Stomach smooth muscle (tissue), 2 donors: Measurements from ENCODE around the gene ZSCAN12.

ENCODE experiments used
- H3K27ac ChIP-seq: one replicate; pipeline ENCODE4 v1.7.0; 2013; ENCODE audit warnings: mild to moderate bottlenecking, low read length, inconsistent platforms
- H3K27me3 ChIP-seq, 2 donors: one replicate each; pipeline ENCODE4 v1.7.0; 2013; ENCODE audit warnings: low read length in 2 of 2; ENCODE audit not compliant: insufficient read depth in 2 of 2, control insufficient read depth in 1 of 2
- H3K36me3 ChIP-seq, 2 donors: one replicate each; pipeline ENCODE4 v1.7.0; 2013; ENCODE audit warnings: low read length in 2 of 2; ENCODE audit not compliant: control insufficient read depth in 2 of 2, insufficient read depth in 2 of 2
- H3K4me1 ChIP-seq: one replicate; pipeline ENCODE4 v1.7.0; 2013; ENCODE audit warnings: low read length; ENCODE audit not compliant: control insufficient read depth, insufficient read depth
- H3K4me3 ChIP-seq, 2 donors: one replicate each; pipeline ENCODE4 v1.7.0; 2013; ENCODE audit warnings: low read length in 2 of 2
- H3K9ac ChIP-seq, 2 donors: one replicate each; pipeline ENCODE4 v1.7.0; 2013; ENCODE audit warnings: low read length in 2 of 2, mild to moderate bottlenecking in 1 of 2
- H3K9me3 ChIP-seq, 2 donors: one replicate each; pipeline ENCODE4 v1.7.0; 2013; ENCODE audit warnings: low read length in 2 of 2; ENCODE audit not compliant: control insufficient read depth in 2 of 2
- donor health status: healthy.
- donor health status: Pancreatic carcinoma.

ZSCAN12 gene

DNA sequence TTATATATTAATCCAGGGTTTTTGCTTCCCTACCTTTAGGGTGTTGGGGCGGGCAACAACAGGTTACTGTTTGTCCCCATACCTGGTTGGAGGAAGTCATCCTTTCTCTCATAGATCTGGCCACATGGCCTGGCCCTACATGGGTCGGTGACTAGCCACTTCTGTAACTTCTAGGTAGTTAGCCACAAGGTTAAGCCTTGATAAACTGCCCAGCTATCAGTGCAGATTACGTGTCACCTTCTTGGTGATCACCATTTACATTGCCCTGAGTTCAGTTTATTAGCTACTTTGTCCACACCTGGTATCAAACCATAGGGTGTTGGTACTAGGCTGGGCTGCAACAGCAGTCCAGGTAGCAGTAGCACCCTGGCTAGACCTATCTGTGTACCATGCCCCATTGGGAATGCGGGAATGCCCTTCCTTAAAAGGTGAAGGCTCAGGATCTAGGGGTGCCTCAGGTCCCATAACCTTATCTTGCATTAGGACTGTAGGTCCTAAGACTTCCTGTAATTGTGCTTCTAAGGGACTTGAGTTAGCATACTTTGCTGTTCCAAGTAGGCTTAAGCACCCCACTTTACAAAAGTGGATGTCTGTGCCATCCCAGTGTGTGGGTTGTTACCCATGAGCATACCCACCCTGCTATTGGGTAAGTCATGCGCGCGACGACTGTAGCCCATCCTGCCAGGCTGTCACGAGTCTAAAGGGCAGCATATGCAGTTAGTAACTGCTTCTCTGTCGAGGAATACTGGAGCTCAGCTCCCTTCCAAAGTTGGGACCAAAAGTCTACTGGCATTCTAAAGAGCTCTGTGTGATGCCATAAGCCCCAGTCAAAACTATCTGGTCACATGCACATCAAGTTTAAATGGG is 44.6 kb downstream of the ZSCAN12 start:
- Histone ChIP-seq H3K27ac (peak overlapping the region; percentile 95), H3K4me1 (peaks cover 25% of the 10 kb centered on the region), H3K9ac (peak overlapping the region; percentile 70 to 90), H3K36me3 (no peaks in the 10 kb centered on the region), H3K9me3 (no peaks in the 10 kb centered on the region), H3K4me3 (peak overlapping the region; percentile 72 to 92), H3K27me3 (no peaks in the 10 kb centered on the region)

DNA sequence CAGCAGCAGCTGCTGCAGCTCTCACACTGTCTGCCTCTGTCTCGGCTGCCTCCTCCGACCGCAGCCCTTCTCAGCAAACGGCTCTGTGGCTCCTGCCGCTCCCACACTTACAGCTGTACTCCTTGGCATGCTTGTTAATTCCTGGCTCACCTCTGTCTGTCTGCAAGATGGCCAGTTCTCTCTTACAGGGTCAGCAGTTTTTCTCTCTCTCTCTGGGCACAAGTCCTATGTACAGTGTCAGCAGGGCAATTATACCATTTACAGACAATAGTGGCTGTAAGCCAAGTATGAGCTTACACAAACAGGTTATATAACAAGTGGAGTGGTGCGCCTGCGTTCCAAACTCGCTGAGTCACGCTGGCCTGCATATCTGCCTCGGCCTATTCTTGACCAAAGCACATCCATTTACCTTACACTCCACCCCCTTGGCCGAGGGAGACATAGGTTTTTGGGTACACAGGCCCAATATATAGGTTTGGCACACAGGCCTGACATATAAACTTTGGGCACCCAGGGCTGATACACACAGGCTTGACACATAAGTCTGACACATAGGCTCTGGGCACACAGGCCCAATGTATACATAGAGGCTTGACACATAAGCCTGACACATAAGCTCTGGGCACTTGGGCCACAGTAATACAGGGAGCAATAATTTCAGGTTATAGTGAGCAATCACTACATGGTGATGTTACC is 45.4 kb downstream of the ZSCAN12 start:
- Histone ChIP-seq H3K4me1 (peaks cover 25% of the 10 kb centered on the region), H3K36me3 (no peaks in the 10 kb centered on the region), H3K4me3 (peak overlapping the region; percentile 45 to 69), H3K9me3 (no peaks in the 10 kb centered on the region), H3K9ac (peak overlapping the region; percentile 70 to 90), H3K27ac (peak overlapping the region; percentile 95), H3K27me3 (no peaks in the 10 kb centered on the region)

DNA sequence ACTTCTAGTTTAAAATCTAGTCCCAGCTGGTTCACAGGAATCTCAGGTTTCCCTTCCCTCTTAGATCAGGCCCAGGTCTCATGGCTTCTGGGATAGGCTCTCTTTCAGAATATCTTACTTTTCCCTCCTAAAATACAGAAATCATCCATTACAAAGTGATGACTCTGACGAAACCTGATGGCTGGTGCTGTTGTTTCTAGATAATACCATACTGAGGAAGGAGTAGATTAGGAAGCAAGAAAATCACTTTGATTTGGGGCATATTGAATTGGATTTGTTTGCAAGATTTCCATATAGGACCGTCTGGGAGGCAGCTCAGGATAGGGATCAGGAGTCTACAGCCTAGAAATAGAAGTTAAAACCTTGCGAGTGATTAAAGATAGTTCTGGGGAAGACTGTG is 46.2 kb downstream of the ZSCAN12 start:
- H3K9me3 ChIP-seq = no peaks in the 10 kb centered on the region
- H3K36me3 ChIP-seq = no peaks in the 10 kb centered on the region
- H3K27me3 ChIP-seq = no peaks in the 10 kb centered on the region
- peak overlapping the region; percentile 45 to 69 for H3K4me3 ChIP-seq
- peaks cover 25% of the 10 kb centered on the region for H3K4me1 ChIP-seq
- peak overlapping the region; percentile 95 for H3K27ac ChIP-seq
- H3K9ac ChIP-seq = peak overlapping the region; percentile 70 to 90

DNA sequence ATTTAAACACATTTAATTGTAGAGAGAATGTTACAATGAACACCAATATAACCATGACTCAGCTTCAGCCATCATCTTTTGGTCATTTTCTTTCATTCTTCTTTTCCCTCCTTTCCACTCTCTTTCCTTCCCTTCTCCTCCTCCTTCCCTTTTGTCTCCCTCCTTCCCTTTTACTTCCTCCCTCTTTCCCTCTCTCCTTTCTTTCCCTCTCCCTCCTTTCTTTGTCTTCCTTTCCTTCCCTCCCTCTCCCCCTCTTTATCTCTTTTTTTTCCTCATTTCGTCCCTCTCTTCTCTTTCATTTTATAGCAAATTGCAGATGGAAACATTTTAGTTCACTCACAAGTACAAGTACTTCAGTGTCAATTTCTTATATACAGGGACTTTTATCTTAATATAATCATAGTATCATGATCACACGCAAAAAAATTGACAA is 48.0 kb downstream of the ZSCAN12 start:
- peak overlapping the region in 1 of 2 donors; percentile 38 for H3K9ac ChIP-seq
- no peaks in the 10 kb centered on the region for H3K9me3 ChIP-seq
- peaks cover 24% of the 10 kb centered on the region for H3K4me1 ChIP-seq
- H3K36me3 ChIP-seq = no peaks in the 10 kb centered on the region
- H3K27me3 ChIP-seq = no peaks in the 10 kb centered on the region
- peak overlapping the region; percentile 93 to 99 for H3K4me3 ChIP-seq
- no peak overlapping the region for H3K27ac ChIP-seq

DNA sequence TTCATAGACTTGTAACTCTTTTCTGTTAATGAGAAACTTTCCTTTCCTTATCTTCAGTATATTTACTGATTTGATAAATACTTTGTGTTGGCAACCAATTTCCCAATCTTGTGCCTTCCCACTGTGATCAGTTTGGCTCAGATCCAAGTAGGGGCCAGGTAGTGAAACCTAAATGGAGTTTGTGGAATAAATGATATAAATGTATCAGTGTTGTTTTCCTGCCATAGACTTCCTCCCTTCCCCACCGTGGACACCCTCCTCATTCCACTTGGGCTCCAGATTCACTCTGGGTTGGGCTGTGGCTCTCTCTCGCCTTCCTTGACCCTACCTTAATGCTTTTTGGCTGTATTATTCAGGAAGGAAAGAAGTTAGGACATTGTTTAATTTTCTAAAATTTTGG is 48.5 kb downstream of the ZSCAN12 start:
- Histone ChIP-seq H3K9ac (peak overlapping the region in 1 of 2 donors; percentile 38), H3K4me1 (peaks cover 20% of the 10 kb centered on the region), H3K27ac (peak overlapping the region; percentile 83), H3K36me3 (no peaks in the 10 kb centered on the region), H3K27me3 (no peaks in the 10 kb centered on the region), H3K9me3 (no peaks in the 10 kb centered on the region), H3K4me3 (peak overlapping the region; percentile 93 to 99)

DNA sequence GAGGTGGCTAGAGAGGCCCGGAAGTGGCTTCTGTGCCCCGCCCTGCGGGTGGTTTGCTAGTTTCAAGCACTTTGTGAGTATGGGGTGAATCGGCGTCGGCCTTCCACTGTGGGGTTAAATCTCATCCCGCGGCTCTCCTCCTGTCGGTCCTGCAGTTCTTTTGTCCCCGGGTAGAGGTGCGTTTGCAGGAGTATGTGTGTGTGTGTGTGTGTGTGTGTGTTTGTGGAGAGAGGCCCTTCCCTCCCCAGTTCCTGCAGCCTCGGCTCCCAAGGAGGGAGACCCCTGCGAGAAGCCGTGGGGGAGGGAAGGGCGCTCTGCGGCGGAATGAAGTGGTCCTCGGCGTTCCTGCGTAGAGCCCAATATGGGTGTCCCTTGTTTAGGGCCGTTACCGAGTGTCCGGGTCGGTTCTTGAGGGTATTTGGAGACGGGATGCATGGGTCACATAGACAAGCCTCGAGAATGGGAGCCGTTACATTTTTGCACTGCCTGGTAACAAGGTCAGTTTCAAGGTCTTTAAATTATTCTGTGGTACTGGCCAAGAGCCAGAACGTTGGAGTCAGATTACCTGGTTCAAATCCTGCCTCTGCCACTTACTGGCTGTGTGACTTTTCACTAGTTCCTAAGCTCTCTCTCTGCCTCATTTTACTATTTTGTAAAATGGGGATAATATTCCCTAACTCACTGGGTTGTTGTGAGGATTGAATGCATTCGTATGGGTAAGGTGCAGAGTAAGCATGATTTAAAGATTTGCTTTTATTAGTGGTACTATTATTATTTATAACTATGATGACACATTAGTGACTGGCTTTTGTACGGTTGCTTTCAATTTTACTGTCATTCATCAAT is 49.4 kb downstream of the ZSCAN12 start, which contains the start of gene ZKSCAN3:
Gene ZKSCAN3, plus strand, starts transcription at position 56 of the 846 bp plus-strand sequence. CDS start 9,640 bp downstream, outside the sequence.
- peak within 1 kb of the TSS; percentile 83 for H3K27ac ChIP-seq
- H3K4me1 ChIP-seq = peaks cover 12% of the 10 kb centered on the region
- H3K36me3 ChIP-seq = no peaks in the 10 kb centered on the region
- H3K9me3 ChIP-seq = no peaks in the 10 kb centered on the region
- H3K4me3 ChIP-seq = peak within 1 kb of the TSS; percentile 93 to 99
- H3K9ac ChIP-seq = peak within 1 kb of the TSS; percentile 89 to 92
- no peaks in the 10 kb centered on the region for H3K27me3 ChIP-seq

DNA sequence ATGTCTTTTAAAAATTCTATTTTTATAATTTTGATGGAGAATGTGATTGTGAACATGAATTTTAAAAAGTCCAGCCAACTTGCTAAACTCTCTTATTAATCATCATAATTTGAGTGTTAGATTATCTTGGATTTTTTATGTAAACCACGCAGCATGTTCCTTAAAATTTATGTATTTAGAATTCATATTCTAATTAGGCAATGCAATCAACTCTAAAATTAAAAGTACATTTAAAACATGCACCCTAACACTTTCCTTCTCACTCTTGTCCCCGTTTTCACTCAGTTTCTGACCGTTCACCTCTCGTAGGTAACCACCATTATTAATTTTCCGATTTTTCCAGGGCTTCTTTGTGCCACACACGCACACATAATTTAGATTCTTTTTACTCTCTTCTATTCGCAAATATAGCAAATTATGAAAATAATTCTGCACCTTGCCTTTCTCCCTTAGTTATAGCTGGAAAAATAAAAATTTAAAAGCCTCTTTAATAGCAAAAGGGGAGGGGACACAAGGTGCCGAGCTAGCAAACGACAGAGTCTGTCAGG is 50.1 kb downstream of the ZSCAN12 start:
- Histone ChIP-seq H3K36me3 (no peaks in the 10 kb centered on the region), H3K27ac (peak overlapping the region; percentile 83), H3K9ac (peak overlapping the region; percentile 89 to 92), H3K27me3 (no peaks in the 10 kb centered on the region), H3K9me3 (no peaks in the 10 kb centered on the region), H3K4me3 (peak overlapping the region; percentile 93 to 99), H3K4me1 (peaks cover 5% of the 10 kb centered on the region)

DNA sequence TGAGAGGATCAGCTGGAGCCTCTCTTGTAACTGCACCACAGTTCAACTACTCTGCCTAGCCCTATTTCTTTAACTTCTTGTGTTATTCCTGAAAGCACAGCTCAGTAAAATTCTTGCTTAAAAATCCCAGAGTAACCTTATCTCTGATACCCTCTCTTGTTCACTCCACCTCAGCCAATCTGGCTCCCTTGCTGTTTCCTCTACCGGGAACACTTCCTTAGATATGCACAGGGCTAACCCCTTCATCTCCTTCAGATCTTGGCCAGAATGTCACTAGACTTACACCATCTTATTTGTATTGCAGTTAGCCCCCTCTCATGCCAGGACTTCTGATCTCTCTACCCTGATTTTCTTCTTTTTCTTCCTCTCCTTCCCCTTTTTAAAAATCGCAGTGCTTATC is 52.4 kb downstream of the ZSCAN12 start:
- H3K9ac ChIP-seq = no peak overlapping the region
- H3K9me3 ChIP-seq = no peaks in the 10 kb centered on the region
- peaks cover 2% of the 10 kb centered on the region for H3K4me1 ChIP-seq
- H3K4me3 ChIP-seq = no peak overlapping the region
- H3K27ac ChIP-seq = no peak overlapping the region
- no peaks in the 10 kb centered on the region for H3K27me3 ChIP-seq
- no peaks in the 10 kb centered on the region for H3K36me3 ChIP-seq

DNA sequence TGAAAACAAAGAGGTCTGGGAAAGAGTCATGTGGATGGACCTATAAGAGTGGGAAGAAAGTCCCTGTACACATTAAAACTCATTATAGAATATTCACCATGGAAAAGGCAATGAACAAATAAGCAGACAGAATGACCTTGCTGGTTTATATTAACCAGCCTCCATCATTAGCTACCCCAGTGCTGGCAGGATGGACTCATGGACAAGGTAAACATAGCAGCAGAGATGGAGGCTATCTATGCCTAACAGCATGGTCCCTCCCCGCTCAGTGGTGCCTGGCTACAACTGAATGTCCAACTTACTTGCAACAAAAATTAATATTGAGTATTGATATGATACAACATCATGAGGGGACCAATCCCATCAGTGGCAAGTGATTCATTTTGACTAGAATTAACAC is 54.3 kb downstream of the ZSCAN12 start:
- Histone ChIP-seq H3K27me3 (no peaks in the 10 kb centered on the region), H3K9me3 (no peaks in the 10 kb centered on the region), H3K4me3 (no peak overlapping the region), H3K4me1 (peaks cover 2% of the 10 kb centered on the region), H3K9ac (no peak overlapping the region), H3K36me3 (peaks cover 0 to 3% of the 10 kb centered on the region in 2 donors), H3K27ac (no peak overlapping the region)
